NCI-H69 (cell line): Measurements from ENCODE around the gene NOX5.
"Not testable (repeated sequence)": the region's sequence is repeated elsewhere in the genome, so short reads cannot be mapped to it uniquely, and the experiment has no call there.

Source experiments
- DNase-seq: peaks from one replicate; lab custom pipeline; 2025; lab: John Stamatoyannopoulos, UW

The NOX5 gene

DNA sequence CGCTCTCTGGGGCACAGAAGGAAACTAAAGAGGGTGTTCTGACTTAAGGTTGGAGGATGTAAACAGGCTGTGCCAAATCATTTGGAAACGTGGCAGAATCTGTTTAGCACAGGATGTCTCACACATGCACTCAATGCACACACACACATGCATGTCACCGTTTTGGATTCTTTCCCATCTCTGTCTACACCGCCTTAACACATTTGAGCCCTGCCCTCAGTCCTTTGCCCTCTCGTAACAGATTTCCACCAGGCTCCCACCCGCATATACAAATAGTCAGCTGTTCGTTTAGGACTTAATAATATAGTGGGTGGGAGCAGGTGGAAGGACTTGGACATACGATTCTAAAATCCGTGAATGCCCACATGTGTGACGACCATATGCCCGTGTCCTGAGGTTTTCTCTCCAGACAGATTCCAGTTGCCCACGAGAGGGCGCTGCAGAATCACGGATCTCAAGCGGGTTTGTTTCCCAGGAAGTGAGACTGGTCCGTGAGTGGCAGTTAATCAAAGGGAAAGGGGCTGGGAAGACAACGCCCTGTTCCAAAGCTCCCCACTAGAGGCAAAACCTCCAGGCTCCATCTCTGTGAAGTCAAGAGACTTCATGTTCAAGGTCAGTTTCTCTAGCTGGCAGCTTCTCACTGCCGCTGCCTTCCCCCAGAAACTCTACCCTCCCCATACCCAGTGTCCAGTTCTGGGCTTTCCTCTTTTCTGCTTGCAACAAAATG lies 44.5 kb downstream of the NOX5 start:
- peak; percentile 93 for DNase-seq

DNA sequence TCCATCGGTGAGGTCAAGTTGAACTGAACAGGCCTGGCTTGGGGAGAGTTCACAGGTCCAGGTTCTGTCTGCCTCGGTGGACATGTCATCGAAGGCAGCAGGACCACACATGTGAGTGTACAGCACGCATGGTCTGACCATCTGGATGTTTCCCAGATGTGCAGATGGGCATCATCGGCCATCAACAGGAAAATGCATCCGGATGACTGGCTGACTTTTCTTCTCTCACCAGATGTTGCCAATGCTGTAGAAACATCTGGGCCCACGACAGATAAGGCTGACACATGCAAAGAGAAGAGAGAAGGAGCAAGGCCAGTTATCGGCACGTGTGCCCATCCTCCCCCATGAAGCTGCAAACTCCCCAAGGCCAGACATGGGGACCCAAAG lies 45.1 kb downstream of the NOX5 start:
- DNase-seq = no peak

DNA sequence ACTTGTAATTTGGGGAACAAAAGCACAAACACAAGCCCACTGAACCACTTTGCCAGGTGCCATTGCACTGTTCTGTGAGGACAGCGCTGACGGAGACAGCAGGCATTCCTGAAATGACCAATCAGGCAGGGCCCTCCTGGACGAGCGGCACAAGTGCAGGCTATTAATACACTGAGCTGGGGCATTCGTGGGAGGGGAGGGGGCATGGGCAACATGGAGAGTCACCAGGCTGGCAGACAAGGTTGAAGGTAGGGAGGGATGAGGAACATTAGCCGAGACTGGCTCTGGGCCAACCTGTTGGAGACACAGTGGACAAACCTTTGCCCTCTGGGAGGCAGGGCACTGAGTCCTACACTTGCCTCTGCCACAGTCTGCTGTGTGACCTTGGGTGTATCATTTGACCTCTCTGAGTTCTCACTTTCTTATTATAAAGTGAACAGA lies 45.6 kb downstream of the NOX5 start:
- peak; percentile 89 for DNase-seq

DNA sequence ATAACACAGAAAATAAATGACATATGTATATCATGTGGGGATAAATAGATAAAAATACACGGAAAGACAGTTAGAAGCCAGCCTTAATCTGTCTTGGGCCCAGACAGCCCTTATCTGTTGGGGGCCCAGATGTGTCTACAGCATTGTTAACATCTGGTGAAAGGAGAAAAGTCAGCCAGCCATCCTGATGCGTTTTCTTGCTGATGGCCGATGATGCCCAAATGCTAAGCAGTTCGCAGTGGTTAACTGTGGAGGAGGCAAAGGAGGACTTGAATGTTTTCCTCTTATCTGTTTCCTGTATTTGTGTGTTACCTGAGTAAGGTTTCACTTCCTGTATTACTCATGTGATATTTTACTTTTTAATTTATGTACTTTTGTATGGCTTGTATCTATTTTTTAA lies 46.2 kb downstream of the NOX5 start:
- DNase-seq = no peak

DNA sequence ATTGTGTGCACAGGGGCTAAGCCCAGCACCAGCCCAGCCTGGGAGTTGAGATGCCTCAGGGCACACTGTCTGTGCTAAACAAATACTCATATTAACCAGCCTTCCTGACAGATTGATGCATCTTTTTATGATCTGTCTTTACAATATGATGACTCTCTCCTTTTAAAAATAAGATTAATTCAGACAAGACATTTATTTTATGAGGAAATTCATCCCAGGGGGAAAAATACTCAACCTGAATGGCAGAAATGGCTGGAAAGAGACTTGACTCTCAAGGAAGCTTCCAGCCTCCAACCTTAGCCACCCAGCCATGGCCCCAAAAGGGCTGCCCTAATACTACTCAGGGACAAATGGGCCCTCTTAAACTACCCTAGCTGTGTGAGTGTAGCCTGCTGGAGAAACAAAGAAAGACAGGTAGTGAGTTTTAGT lies 46.9 kb downstream of the NOX5 start:
- DNase-seq = peak; percentile 81

DNA sequence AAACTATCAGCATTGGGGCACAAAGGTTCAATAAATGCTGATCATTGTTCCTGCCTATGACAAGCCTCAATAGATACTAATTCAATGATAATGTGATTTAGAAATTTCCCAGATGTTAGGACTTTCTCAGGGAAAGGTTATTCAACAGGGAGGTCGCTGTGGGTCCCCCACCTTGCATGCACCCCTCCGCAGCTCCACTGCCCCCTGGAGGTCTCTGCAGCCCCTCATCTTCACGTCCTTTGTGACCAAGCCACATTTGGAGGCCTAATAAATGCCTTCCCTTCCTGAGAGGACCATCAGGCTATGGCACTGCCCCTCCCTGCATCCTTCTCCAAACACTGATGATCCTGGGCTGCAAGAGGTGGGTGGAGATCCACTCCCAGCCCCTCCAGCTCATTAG lies 50.2 kb downstream of the NOX5 start:
- DNase-seq = peak; percentile 79

DNA sequence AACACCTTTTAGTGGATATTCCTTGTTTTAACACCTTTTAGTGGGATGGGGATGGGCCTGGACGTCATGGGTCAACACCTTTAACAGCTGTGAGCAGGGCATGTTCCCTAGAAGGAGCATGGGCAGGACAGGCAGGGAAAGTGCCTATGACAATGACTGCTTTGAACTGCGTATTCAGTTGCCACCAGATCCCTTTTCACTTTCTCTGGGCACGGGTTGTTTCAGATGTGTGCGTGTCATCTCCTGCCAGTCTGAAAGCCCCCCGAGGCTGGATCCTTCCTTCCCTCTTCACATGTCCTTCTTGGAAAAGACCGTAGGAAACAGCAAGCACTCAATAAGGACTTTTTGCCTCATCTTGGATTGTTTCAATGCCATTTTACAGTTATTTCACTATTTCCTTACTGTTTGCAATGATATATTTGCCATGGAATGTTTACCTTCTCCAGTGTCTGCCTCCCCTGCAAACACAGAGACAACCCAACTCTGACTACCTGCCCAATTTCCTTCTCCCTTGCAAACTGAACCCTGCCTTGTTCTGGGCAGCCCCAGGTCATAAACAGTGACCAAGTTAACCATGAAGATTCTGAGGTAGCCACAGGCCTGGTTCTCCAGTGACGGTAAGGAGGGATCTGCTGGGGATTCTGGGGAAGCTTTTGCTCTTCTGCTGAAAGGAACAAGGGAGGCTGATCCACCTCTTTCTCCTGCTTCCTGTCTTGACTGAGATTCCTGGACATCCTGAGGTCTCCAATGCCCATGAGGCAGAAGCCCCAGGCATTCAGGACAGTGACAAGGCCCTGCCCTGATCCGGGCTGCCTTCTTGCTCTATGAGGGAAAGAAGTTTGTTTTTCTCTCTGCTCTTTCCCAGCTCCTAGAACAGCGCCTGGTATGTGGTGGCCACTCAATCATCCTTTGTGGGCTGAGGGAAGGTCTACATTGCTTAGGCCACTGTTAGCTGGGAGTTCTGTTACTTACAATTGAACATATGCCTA lies 51.8 kb downstream of the NOX5 start:
- DNase-seq = no peak

DNA sequence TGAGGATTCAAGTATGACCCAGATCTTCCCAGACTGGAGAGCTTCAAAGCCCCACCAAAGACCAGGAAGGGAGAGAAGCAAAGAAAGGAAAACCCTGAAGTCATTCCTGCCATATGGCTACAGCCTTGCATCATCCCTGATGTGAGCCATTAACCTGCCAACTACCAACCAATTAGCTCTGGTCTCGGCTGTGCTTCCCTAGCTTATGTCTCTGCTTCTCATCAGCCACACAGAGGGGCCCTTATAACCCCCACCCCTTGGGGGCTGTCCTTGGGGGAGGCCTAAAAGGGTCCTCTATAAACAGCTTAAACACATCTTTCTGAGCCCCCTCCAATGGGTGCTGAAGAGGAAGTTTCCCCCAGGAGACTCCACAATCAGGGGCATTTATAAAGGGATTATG lies 52.8 kb downstream of the NOX5 start:
- peak; percentile 87 for DNase-seq

DNA sequence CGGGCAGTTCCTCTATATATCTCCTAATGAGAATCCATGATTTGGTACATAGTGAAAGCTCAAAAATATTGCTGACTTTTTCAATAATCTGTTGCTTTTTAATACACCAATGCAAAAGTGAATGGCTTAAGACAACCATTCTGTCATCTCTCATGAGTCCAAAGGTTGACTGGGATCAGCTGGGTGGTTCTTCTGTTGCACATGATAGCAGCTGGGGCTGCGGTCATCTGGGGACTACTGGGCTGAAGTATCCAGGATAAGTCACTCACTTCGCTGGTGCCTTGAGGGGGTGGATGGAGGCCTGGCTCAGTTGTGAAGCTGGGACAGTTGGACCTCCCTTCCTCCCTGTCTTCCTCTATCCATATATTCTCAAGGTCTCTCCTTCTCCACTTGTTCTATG lies 53.7 kb downstream of the NOX5 start:
- DNase-seq = no peak

DNA sequence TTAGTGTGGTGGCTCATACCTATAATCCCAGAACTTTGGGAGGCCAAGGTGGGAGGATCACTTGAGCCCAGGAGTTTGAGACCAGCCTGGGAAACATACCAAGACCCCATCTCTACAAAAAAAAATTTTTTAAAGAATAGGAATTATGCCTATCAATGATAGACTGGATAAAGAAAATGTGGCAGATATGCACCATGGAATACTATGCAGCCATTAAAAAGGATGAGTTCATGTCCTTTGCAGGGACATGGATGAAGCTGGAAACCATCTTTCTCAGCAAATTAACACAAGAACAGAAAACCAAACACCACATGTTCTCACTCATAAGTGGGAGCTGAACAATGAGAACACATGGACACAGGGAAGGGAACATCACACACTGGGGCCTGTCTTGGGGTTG lies 54.8 kb downstream of the NOX5 start:
- not testable (repeated sequence) for DNase-seq

DNA sequence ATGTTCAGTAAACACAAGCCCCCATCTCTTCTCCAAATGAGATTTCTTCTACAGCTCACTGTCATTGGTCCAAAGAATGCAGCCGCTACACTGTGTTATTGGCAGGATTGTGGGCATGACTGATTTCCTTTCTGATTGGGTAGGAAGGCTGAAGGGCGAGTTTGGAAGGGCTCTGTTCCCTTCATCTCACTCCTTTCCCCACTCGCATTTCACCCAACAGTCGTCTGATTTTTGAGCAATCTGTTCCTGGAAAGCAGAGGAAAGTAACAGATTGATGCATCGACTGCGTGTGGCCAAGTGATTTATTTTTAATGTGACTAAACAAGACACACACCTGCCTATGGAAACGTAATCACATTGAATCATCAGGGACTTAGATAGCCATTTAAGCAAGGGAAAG lies 55.5 kb downstream of the NOX5 start:
- DNase-seq = no peak

DNA sequence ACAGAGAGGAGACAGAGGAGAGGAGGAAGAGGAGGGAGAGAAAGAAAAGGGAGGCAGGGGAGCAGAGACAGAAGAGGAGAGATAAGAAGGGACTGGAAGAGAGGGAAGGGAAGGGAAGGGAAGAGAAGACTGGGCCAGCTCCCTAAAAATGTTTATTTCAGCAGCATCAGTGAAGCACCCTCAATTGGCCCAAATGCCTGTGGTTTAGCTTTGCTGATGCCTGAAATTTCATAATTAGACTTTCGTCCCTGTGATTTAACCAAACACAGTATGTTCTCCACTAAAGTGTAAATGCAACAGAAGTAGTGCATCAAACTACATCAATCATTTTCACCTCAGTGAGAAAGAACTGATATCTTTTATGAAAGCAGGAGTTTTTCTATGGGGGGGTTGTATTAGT lies 55.9 kb downstream of the NOX5 start:
- no peak for DNase-seq

DNA sequence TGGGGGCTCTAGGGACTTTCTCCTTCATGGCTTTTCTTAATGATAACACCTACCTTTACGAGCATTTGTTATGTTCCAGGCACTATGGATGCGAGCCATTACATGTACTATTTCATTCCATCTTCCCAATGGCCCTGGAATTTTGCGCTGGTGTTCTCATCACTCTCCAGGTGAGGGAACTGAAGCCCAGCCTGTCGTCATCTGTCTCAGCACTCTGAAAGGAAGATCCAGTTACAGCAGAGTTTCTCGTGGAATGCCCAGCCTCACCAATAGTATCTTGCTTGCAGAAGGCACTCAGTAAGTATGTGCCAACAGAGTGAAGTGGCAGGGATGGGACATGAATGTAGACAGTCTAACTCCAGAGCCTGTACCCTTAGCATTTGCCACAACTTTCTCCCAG lies 56.8 kb downstream of the NOX5 start:
- no peak for DNase-seq

DNA sequence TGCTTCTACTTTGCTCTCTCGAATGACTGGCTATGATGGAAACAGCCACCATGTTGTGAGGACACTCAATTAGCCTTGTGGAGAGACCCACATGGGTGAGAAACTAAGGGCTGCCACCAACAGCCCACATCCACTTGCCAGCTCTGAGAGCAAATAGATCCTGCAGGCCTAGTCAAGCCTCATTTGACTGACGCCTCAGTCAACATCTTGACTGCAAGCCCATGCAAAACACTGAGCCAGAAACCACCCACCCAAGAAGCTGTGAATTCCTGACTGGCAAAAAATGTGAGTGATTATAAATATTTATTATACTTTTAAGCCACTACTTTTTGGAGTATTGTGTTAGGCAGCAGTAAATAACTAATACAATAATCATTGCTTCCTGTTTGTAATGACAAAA lies 58.4 kb downstream of the NOX5 start:
- peak; percentile 62 for DNase-seq

DNA sequence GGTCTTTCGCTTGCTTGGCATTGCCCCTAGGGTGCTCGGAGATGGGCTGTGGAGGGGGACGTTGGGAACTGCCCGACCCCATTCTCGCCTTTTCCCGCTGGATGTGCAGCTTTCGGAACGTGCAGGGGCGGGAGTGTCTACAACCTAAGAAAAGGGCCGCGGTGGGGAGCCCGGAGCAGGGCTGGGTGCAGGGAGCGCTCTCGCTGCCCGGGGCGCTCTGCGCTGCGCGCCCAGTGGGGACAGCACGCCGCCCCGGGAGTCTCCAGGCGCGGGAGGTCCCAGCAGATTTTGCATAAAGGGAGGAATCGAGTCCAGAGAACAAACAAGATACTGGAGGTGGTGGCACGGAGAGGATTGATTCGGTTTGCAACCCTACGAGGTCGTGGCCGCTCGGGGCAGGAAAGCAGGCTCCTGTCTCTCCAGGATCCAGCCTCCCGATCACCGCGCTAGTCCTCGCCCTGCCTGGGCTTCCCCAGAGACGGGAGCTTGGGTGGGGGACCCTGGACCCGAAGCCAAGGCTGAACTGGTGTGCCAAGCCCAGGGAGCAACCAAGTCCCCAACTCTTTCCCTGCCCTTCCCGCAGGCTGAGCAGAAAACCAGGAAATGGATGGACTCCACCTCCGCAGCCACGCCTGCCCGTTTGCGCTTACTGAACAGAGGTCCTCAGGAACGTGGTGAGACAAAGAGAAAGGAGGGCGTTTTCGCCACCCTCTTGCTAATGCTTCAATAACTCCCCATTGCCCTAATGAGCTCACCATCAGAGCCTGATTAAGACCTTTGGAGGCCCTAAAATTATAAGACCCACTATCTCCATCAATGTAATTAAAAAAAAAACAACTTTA lies 59.7 kb downstream of the NOX5 start:
- peak; percentile 93 for DNase-seq

DNA sequence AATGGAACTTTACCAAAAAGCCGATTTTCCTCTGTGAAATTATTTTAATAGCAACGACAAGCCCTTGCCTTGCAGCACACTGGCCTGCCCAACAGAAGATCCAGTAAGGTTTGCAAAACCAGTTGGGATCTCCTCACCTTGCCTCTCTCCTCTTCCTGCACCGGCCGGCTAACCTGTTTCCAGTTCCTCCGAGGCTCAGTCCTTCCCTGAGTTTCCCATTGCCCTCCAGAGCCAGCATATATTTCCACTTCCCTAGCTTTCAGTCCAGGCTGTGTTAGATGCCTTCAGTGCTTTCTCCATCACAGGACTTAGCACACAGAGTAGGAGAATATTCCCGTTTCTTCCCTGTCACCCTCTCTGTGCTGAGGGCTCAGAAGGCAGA lies 60.3 kb downstream of the NOX5 start:
- DNase-seq = peak; percentile 76

DNA sequence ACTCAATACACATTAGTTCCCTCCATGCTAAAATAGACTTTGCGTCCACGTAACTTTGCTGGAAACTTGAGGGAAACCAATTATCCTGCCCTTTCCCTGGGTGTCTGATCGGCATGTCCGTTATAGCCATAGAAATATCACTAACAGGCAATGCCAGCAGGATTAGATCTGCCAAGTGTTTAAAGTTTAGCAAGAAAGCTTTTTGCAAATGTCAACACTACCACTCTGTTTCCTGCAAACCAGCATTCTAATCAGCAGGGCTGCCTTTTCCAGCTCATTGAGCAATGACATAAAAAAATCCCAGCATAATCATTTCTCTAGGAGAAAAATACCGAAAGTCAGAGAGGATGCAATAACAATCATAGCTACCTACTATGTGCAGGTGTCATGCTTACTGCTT lies 60.9 kb downstream of the NOX5 start:
- DNase-seq = no peak

DNA sequence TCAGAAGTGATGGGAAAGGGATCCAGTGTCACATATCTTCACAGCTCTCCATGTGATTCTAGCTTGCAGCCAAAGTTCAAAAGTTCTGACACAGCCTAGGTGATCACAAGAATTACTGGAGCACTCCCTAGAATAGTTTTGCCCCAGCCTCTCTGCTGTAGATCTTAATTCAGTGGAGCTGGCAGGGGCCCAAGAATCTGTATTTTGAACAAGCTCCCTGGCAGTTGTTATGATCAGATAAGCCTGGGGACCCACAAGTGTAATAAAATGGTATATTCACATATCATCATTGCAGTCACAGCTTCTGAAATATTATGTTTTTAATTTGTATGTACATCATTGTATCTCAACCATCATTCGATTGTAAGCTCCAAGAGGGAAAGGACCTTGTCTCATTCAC lies 62.3 kb downstream of the NOX5 start:
- no peak for DNase-seq

DNA sequence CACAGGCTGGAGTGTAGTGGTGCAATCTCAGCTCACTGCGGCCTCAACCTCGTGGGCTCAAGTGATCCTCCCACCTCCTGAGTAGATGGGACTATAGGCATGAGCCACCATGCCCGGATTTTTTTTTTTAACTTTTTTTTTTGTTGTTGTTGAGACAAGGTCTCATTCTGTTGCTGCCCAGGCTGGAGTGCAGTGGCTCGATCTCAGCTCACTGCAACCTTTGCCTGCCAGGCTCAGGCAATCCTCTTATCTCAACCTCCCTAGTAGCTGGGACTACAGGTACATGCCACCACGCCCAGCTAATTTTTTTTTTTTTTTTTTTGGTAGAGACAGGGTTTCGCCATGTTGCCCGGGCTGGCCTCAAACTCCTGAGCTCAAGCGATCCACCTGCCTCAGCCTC lies 64.1 kb downstream of the NOX5 start:
- no peak for DNase-seq

DNA sequence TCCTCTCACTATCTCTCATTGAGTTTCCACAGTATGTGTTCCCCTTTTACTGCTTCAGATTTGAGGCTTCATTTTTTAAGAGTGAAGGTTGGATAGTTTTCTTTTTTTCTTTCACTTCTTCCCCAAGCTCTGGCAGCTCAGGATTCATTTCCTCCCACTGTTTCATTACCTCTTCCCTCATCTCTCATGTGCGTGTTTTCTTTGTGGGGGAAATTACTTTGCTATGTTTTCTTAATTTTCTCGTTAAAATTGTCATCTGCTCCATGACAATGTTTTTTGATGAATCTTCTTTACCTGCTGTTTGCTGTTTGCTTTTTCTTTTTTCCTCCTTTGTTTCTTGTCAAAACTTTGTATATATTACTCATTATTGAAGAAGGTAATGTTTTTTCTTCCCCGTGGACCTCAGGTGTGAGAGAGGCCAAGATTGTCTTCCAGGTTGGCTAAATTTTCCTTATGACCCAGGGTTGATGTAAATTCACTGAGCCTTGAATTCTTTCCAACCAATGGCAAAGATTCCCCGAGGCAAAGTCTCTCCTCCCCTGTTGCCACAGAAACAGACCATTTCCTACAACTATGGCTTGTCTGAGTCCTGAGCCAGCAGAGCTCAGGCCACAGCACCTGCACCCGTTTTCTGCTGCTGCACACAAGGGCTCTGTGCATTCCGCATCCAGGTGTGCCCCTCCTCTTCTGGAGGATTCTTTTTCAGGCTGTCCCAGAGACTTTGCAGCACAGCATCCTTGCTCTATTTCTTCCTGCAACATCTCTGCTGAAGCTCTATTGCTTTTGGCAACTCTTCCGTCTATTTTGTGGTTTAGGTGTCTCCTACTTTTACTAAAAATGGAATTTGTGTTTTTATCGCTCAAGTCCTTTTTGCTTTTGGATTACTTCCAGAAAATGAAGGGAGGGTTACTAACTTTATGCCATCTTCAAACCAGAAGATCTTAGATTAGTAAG lies 66.1 kb downstream of the NOX5 start:
- DNase-seq = peak; percentile 92
